ENCODE results near the gene USP15. TPM values are rescaled to one million over a fixed set of nuclear protein-coding genes. Genes with fewer than 3 reads are reported as not detected.

The USP15 gene
- 97.9 TPM for total RNA-seq

DNA sequence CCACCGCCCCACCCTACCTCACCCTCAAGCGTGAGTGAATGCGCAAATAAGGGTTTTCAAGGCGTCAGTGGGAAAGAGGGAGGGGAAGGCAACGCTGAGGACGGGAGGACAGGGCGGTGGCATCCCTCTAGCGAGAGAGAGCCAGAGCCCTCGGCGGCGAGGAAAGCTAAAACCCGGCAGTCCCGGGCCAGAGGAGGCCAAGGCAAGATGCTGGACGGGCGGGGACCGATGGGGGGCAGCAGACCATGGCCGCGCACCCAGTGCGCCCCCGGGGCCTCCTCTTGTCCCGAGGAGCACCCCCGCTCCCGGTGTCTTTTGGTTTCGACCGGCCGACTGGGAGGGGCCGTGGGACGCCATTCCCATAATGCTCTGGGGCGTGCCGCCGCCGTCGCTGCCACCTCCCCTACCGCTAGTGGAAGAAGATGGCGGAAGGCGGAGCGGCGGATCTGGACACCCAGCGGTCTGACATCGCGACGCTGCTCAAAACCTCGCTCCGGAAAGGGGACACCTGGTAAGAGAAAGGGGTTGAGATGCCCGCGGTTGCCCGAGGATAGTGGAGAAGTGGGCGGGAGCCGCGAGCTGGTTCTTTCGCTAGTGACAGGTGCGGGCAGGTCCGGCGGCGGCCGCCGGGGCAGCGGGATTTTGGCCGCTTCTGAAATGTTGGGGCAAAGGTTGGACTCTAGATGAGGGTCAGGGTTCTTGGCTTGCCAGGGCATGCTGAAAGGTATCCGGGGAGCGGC, at the start of gene USP15:
Gene USP15, plus strand, starts transcription at position 412 of the 740 bp plus-strand sequence. Its CDS starts 11 bp downstream, at position 423.
- peak; percentile 99 for DNase-seq

DNA sequence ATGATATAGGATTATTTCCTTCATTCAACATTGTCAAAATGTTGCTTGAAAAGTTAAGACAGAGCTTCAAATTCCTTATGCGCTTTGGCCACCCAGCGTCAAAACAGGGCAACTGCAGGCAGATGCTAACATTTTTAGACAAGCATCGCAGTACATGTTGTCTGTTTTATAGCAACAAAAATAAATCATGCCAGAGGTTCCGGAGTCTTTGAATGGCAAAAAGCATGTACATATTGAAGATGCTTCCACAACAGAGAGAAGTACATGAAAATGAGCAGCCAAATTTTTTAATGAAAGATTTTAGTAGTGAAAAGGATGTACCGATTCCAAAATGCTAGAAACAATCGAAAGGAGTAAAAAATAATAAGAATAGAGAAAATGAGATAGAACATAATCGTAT, 49.8 kb upstream of the USP15 start:
- peak; percentile 54 for DNase-seq

DNA sequence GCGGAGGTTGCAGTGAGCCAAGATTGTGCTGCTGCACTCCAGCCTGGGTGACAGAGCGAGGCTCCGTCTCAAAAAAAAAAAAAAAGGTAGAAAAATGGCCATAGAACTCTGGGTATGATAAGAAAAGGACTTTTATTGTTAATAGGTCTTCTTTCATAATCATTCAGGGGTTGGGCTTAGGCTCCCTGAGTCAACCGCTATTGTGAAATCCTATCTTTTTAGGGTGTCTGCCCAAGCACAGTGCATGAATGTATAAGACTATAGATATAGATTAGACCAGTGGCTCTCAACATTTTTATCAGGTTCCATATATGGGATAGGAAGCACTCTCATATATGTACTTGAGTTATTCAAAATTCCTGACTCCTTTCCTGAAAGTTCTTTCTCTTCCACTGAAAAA, 48.7 kb upstream of the USP15 start:
- no peak for DNase-seq

DNA sequence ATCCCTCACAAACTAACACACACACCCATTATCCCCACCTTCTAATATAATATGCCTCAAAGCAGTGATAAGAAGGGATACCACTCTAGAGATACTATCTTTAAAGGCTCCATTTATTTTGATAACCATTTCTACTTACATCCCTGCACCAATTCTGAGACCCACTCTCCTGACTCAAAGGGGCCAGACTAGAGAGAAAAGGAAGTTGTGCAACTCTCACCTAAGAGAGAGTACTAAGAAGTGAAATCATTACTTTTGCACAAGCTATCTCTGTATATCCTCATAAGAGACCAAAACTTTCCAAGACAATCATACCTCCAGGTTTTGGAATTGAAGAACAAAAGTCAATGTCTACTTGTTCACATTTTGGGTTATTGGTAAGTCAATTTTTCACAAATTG, 45.4 kb upstream of the USP15 start:
- DNase-seq, result no peak

DNA sequence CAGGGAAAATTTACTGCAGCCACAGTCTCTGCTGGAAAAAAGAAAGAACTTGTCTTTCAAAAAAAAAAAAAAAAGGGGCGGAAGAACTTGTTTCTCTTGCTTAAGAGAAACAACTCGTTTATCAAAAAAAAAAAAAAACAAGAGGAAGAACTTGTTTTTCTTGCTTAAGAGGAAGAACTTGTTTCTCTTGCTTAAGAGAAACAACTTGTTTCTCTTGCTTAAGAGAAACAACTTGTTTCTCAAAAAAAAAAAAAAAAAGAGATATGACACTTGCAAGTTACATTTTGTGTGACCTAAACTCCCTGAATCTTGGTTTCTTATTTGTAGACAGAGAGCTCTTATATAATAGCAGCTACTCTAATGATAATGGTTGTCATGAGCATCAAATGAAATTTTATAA, 44.7 kb upstream of the USP15 start:
- peak; percentile 8 for DNase-seq

DNA sequence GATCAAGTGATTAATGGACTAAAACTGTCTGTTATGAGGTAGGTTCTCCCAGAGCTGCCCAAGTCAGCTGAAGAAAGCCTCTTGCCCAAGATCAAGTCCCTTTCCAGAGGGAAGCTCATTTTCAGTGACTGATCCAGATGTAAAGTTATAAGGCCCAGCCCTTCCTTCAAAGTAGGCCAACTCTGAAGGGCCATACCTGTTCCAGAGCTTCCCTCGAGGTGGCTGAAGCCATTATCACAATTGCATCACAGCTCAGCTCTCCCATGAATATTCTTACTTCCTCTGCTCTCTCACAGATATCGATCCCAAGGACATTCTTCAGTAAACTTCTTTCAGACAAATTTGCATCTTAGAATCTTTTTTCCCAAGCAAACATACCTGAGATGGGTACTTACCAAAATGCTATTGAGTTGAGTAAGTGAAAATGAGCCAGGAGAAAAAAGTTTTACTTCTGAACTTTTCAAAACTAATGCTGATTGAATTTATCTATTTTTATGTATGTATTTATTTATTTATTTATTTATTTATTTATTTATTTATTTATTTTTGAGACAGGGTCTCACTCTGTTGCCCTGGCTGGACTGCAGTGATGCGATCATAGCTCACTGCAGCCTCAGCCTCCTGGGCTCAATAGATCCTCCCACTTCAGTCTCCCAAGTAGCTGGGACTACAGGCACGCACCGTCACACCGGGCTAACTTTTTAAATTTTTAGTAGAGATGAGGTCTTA, 42.6 kb upstream of the USP15 start:
- no peak for DNase-seq

DNA sequence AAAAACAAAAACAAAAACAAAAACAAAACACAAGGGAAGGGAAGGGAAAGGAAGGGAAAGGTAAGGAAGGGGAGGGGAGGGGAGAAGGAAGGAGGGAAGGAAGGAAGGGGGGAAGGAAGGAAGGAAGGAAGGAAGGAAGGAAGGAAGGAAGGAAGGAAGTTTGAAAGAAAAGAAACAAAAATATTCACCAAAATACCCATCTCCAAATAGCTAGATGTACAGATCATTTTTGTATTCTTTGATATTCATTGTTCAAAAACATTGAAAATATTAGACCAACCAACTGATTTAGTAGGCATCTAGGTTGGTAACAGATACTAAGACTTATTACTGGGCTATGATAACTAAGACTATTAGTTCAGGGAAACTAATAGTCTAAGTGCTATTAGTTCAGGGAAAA, 39.1 kb upstream of the USP15 start:
- no peak for DNase-seq

DNA sequence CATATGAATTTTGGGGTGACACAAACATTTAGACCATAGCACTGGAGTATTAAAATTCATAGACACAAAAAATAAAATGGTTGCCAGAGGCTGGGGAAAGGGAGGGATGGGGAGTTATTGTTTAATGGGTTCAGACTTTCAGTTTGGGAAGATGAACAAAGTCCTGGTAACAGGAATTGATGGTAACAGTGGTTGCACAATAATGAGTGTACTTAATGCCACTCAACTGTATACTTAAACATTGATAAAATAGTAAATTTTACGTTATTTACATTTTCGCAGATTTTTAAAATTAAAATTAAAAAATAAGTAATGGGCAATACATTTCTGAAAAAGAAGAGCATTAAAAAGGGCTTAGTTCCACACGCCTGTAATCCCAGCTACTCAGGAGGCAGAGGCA, 35.6 kb upstream of the USP15 start:
- no peak for DNase-seq

DNA sequence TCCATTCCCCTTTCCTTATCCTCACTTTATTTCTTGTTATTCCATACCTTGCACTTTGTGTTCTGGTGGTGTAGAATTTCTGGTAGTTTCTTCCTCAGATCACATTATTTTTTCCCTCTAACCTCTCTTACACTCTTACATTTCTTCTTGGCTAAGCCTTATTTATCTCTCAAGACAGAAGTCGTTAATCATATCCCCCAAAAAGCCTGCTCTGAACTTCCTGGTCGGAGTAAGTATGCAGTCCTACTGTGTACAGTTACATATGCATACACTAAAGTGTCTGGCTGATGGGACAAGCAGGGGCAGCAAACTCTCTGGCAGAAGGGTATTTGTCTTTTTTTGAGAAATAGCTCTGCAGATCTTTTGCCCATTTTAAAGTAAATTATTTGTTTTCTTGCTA, 33.1 kb upstream of the USP15 start:
- DNase-seq, result no peak

DNA sequence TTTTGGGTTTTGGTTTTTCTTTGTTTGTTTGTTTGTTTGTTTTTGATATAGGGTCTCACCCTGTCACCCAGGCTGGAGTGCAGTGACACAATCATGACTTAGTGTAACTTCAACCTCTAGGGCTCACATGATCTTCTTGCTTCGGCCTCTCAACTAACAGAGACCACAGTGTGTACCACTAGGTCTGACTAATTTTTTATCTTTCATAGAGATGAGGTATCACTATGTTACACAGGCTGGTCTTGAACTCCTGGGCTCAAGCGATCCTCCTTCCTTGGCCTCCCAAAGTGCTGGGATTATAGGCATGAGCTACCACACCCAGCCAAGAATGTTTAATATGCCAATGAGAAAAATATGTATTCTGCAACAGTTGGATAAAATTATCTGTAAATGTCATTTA, 29.6 kb upstream of the USP15 start:
- DNase-seq, result no peak

DNA sequence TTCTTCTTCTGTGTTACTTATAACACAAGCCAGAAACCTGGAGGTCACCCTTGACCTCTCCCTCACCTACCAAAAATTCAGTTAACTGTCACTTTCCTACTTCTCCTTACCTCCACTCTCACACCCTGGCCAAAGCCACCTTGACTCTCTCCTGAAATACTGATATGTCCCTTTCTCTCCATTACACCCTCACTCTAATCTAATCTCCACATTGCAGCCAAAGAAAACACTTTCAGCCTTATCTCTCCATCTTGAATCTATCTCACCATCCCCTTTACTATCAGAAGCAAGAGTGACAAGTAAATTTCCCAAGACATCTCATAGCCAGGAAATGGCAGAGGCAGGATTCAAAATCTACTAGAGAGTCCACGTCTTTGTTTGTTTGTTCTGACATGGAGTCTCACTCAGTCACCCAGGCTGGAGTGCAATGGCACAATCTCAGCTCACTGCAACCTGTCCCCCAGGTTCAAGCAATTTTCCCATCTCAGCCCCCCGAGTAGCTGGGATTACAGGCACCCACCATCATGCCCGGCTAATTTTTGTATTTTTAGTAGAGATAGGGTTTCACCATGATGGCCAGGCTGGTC, 28.0 kb upstream of the USP15 start:
- DNase-seq, result no peak

DNA sequence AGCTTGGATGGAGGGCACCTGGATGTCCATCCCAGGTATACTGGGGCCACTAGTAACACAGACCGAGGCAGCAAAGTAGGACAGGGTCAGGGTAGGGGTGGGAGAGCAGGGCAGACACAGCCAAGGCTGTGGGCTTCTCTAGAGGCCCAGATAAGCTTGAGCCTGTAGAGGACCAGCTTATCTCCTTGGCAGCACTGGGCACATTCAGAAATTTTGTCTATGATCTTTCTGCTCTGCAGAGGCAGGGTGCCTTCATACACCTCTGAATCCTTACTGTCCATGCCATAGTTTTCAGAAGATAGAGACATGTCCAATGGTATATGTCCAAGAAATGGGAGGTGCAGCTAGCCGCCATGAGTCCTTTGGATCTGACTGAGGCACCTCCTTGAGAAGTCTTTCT, 26.4 kb upstream of the USP15 start:
- DNase-seq, result no peak

DNA sequence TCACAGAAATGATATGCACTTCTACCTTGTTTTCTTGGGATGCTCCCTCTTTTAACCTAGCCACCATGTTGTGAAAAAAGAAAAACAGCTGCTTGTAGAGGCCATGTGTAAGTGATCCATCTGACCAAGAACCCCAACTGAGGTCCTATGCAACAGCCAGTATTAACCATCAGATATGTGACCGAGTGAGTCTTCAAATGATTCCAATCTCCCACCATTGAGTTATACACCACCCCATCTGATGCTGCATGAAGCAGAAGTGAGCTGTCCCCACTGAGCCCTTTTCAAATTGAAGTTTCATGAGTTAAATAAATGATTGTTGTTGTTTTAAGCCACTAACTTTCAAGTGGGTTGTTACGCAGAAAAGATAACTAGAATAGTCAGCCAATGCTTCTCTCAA, 20.6 kb upstream of the USP15 start:
- no peak for DNase-seq

DNA sequence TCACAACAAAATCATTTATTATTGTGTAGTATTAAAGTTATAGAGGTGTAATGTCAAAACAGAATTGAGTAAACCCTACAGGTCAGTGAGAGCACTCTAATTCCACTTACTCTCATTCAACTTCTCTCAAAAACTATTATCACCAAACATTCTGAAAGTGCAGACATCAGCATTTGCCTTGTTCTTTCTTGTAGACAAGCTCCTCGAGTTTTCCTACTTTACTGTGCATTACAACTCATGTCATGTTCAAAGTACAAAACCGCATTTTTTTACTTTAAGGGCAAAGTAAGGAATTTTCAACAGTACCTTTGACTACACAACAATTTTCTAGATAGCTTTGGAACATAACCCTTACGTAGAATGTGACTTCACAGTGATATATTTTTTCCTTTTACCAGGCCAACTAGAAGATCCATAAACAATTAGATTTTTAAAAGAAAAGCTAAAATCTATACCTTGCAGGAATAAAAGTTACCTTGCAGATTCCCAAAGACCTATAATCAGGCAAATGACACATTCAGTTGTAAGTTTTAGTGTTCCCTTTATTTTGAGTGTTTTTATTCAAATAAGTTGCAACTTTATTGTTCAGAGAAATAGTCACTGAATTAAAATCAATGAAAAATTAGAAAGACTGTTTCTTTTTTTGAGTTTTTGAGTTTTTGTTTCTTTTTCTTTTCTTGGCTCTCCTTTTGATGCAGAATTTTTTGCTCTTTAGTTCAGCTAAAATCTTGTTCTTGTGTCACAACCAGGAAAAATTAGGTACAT, 12.7 kb upstream of the USP15 start:
- DNase-seq, result no peak

DNA sequence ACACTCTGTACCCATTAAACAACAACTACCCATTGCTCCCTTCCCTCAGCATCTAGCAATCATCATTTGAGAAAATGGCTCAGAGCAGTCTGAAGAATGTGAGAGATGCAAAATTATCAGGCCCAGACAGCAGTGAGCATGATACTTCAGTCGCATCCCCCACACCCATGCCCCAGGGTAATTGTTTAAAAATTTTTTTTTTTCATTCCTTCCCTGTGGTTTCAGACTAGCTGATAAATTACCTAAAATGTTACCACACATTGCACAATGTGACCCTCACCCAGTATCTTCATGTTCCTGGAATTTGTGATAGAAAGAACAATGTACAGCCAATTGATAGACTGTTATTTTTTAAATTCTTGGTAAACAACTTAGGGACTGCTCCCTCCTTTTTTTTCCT, 11.3 kb upstream of the USP15 start:
- no peak for DNase-seq

DNA sequence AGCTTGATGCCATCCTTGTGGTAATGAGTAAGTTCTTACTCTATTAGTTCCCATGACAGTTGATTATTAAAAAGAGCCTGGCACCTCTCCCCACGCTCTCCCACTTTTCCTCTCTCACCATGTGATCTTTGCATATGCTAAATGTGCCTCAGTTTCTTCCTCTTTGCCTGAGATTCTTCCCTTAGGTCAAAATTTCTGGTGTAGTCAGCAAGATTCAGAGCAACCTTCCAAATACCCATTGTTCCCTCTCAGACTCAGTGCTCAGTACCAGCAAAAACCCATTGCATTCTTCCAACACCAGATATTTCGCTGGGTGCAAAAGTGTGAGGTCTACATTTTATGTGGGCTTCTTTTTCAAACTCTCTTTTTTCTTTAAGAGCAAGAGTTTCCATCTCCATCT, 10.8 kb upstream of the USP15 start:
- no peak for DNase-seq

DNA sequence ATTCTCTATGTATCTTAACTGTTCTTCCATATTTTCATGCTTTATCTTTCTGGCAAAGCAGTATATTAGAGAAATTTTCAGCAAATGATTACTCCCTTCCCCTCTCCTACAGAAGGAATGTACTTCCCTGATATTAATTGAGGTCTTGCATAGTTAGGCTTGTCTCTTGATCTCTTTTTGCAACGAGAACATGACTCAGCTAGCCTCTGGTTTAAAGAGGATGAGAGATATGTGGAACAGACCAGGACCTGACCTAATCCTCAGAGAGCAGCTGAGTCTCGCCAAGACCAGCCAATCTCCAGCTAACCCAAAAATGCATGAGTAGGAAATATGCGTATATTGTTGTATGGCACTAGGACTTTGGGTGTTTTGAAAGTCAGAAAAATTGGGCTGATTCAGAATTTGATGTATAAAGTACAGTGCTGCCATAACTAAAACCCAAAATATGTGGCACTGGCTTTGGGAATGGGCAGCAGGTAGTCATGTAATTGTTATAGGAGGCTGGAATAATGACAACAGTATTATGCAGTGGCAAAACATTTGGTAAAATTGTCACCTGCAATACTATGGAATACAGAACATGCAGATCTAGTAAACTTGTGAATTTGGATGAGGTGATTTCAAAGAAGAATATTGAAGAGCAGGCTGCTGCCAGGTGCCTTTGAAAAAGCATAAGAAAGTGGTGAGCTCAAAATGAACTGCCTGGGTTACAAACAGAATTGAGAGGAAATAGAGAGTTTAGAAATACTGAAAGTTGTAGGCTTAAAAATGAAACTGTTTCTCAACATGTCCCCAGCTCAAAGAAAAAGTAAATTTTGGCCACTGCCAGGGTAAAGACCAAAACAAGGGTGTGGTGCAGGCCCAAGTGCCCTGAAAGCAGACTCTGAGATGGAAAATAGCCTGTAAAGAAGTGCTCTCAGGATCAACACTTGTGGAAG, 9.3 kb upstream of the USP15 start:
- DNase-seq, result no peak

DNA sequence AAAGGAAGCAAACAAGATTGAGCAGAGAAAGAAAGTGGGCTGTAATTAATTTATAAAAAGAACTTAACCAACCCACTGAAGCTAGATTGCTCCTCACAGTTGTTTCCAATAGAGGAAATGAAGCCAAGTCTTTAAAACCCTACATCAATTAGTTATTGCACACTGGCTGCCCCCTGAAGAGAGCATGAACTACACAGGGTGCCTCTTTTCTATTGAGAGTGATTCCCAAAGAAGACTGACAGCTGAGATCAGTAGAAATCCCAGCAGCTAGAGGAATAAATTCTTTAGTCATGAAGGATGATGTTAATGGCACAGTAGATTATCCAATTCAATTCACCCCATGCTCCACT, 8.6 kb upstream of the USP15 start:
- no peak for DNase-seq

DNA sequence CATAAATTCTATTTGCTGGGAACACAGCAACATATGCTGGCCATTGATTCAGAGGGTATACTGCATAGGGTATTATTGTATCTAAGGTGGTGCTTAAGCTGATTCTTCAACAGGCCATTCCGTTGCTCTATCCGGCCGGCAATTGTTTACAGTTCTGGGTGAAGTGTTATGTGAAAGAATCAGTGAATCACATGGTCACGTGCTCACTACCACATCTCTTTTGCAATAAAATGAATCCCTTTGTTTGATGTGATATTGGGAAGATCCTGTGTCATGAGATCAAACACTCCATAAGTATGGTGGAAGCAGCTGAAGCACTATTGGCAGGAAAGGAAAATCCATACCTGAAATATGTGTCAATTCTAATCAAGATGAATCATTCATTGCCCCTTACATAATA, 7.6 kb upstream of the USP15 start:
- DNase-seq, result no peak

DNA sequence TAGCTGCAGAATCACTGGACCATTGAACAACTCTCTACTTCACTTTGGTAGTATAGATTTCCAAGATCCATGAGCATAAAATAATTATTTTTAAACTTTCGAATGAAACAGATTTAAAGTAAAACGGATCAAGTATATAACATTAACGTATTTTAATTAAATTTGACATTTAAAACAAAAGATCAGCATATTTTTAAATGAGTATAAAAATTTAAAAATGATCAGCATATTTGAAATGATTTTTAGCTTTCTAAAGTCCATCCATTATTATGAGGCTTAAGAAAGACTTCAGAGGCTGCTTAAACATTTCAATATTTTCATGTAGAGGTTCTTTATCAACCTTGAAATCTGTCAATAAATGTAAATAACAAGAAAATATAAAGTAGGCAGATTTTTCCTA, 5.2 kb upstream of the USP15 start:
- no peak for DNase-seq

DNA sequence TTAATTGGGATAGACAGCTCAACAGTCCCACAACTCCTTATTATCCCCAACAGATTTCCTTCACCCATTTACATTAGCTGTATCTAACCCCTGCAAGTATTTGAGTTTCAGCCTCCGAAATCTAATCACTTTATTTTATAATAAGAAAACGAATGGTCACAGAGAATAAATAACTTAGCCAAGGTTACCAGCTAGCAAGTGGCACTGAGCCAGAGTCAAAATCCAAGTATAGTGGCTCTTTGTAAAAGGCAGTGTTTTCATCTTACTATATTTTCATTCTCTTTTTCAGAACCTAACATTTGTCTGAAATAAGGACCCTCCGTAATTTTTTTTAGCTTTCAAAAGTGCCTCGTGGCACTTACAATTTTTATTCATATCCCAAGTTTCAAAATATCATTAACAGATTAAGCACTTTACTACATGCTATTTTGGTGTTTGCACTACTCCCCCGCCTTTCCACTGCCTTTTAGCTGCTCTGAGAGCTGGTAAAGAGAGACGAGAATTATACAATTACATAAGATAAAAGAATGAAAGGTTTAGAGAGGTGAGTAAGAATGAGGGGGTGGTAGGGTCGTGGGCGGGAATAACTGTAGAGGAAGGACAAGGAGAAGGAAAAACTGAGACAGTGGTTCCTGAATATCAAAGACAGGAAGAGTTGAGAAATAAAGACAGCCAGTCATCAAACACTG, 3.7 kb upstream of the USP15 start:
- no peak for DNase-seq
